MG63 (cell line): ENCODE data around the gene SYNCRIP. TPM values are rescaled to one million over a fixed set of nuclear protein-coding genes. Genes with fewer than 3 reads are reported as not detected.
"Not testable (repeated sequence)": the region's sequence is repeated elsewhere in the genome, so short reads cannot be mapped to it uniquely, and the experiment has no call there.

Source experiments
- DNase-seq: peaks from one replicate; pipeline ENCODE4 v3.0.0-alpha.2; 2020
- H3K27me3 ChIP-seq: fragments of 250-450 bp; sonication (Bioruptor Pico); 2 replicates; pipeline ENCODE4 v1.5.1; 2020; ENCODE audit warnings: mild to moderate bottlenecking, moderate library complexity
- H3K36me3 ChIP-seq: fragments of 250-450 bp; sonication (Bioruptor Pico); 2 replicates; pipeline ENCODE4 v1.5.1; 2020; ENCODE audit warnings: mild to moderate bottlenecking, moderate library complexity
- H3K4me3 ChIP-seq: fragments of 250-450 bp; sonication (Bioruptor Pico); 2 replicates; pipeline ENCODE4 v1.5.1; 2020; ENCODE audit warnings: mild to moderate bottlenecking, moderate library complexity
- H3K9me3 ChIP-seq: fragments of 250-450 bp; sonication (Bioruptor Pico); 2 replicates; pipeline ENCODE4 v1.5.1; 2020; ENCODE audit warnings: mild to moderate bottlenecking, moderate library complexity
- total RNA-seq: library from RNA; depleted of rRNA; stranded (reverse); fragments of >200 nt; shearing (Covaris generic); gene quantifications from 2 replicates; pipeline ENCODE4 v1.2.3, GENCODE V29; 2014; ENCODE audit warnings: low replicate concordance; rRNA removed

The SYNCRIP gene
- total RNA-seq, 1 experiment from 2014 or later: 89.9 TPM

GRCh38 chr6:85581572-85581971, 61.1 kb downstream of the SYNCRIP start:
- H3K4me3 ChIP-seq: no peak overlapping the region
- H3K9me3 ChIP-seq: peaks cover 17% of the 10 kb centered on the region
- H3K36me3 ChIP-seq: peaks cover 2% of the 10 kb centered on the region; the same call in 1 of the 2 replicates
- H3K27me3 ChIP-seq: no peaks in the 10 kb centered on the region
- no peak for DNase-seq

GRCh38 chr6:85580878-85581267, 61.8 kb downstream of the SYNCRIP start:
- peaks cover 2% of the 10 kb centered on the region; the same call in 1 of the 2 replicates for H3K36me3 ChIP-seq
- peaks cover 17% of the 10 kb centered on the region for H3K9me3 ChIP-seq
- H3K4me3 ChIP-seq: no peak overlapping the region
- peak; percentile 72 for DNase-seq
- H3K27me3 ChIP-seq: no peaks in the 10 kb centered on the region

GRCh38 chr6:85580118-85580877, 62.4 kb downstream of the SYNCRIP start:
- Histone ChIP-seq H3K27me3 (no peaks in the 10 kb centered on the region), H3K4me3 (no peak overlapping the region), H3K36me3 (peaks cover 2% of the 10 kb centered on the region; the same call in 1 of the 2 replicates), H3K9me3 (peaks cover 14% of the 10 kb centered on the region)
- peak; percentile 16 for DNase-seq

- Histone ChIP-seq H3K9me3 (peaks cover 9% of the 10 kb centered on the region), H3K27me3 (no peaks in the 10 kb centered on the region), H3K4me3 (no peak overlapping the region), H3K36me3 (no peaks in the 10 kb centered on the region; the same call in 1 of the 2 replicates)
- no peak for DNase-seq
Observed at GRCh38 chr6:85579581-85579980, 63.1 kb downstream of the SYNCRIP start.

GRCh38 chr6:85576476-85576875, 66.2 kb downstream of the SYNCRIP start:
- Histone ChIP-seq H3K9me3 (peaks cover 1% of the 10 kb centered on the region), H3K27me3 (no peaks in the 10 kb centered on the region), H3K4me3 (no peak overlapping the region), H3K36me3 (peaks cover 7% of the 10 kb centered on the region; the same call in 1 of the 2 replicates)
- DNase-seq: no peak

- H3K27me3 ChIP-seq: no peaks in the 10 kb centered on the region
Observed at GRCh38 chr6:85574932-85575598, 67.6 kb downstream of the SYNCRIP start.

GRCh38 chr6:85569323-85569722, 73.4 kb downstream of the SYNCRIP start:
- Histone ChIP-seq H3K9me3 (no peaks in the 10 kb centered on the region), H3K4me3 (no peak overlapping the region), H3K36me3 (peaks cover 11% of the 10 kb centered on the region), H3K27me3 (no peaks in the 10 kb centered on the region)
- no peak for DNase-seq

More at GRCh38 chr6:85574932-85575598, 67.6 kb downstream of the SYNCRIP start:
- Histone ChIP-seq H3K36me3 (peaks cover 7% of the 10 kb centered on the region; the same call in 1 of the 2 replicates), H3K4me3 (no peak overlapping the region), H3K9me3 (no peaks in the 10 kb centered on the region)
- peak; percentile 2 for DNase-seq

GRCh38 chr6:85568411-85568810, 74.3 kb downstream of the SYNCRIP start:
- H3K4me3 ChIP-seq: no peak overlapping the region
- no peak for DNase-seq
- H3K9me3 ChIP-seq: no peaks in the 10 kb centered on the region
- peaks cover 15% of the 10 kb centered on the region for H3K36me3 ChIP-seq
- no peaks in the 10 kb centered on the region for H3K27me3 ChIP-seq

- H3K36me3 ChIP-seq: peaks cover 8% of the 10 kb centered on the region
Observed at GRCh38 chr6:85565736-85566135, 77.0 kb downstream of the SYNCRIP start.

GRCh38 chr6:85564223-85564622, 78.5 kb downstream of the SYNCRIP start:
- not testable (repeated sequence) for H3K4me3 ChIP-seq

More at GRCh38 chr6:85565736-85566135, 77.0 kb downstream of the SYNCRIP start:
- DNase-seq: no peak
- Histone ChIP-seq H3K4me3 (no peak overlapping the region), H3K9me3 (no peaks in the 10 kb centered on the region), H3K27me3 (no peaks in the 10 kb centered on the region)

More at GRCh38 chr6:85564223-85564622, 78.5 kb downstream of the SYNCRIP start:
- H3K27me3 ChIP-seq, H3K9me3 ChIP-seq, H3K36me3 ChIP-seq, DNase-seq: not testable (repeated sequence)

Other genes starting within 250 kb of the SYNCRIP start
- 40.8 and 60.9 TPM in 2 replicates for gene NT5E, start 192.8 kb downstream of the SYNCRIP start, total RNA-seq
- 65.8 and 88.2 TPM in 2 replicates for gene SNX14, start 49.0 kb downstream of the SYNCRIP start, total RNA-seq